H9 (cell line): ENCODE measurements around the gene TUBB6. TPM values are rescaled to one million over a fixed set of nuclear protein-coding genes. Genes with fewer than 3 reads are reported as not detected.

ENCODE experiments used
- DNase-seq: peaks from one replicate; pipeline ENCODE4 v3.0.0-alpha.2; 2017
- H2AFZ ChIP-seq: one replicate; pipeline ENCODE4 v1.6.1; 2013; ENCODE audit warnings: mild to moderate bottlenecking, low read length, control low read depth, moderate library complexity
- H2AK5ac ChIP-seq: 2 replicates; pipeline ENCODE4 v1.6.1; 2013; ENCODE audit warnings: low read length, control low read depth, mixed read lengths; ENCODE audit not compliant: insufficient read length
- H2BK120ac ChIP-seq: one replicate; pipeline ENCODE4 v1.6.1; 2013; ENCODE audit warnings: low read depth, mild to moderate bottlenecking, low read length, control low read depth, inconsistent platforms; ENCODE audit not compliant: poor library complexity, severe bottlenecking
- H2BK12ac ChIP-seq: 2 replicates; pipeline ENCODE4 v1.6.1; 2013; ENCODE audit warnings: low read length, control low read depth, mixed read lengths, low read depth; ENCODE audit not compliant: insufficient read length
- H2BK15ac ChIP-seq: 2 replicates; pipeline ENCODE4 v1.6.1; 2013; ENCODE audit warnings: low read depth, low read length, control low read depth
- H2BK20ac ChIP-seq: one replicate; pipeline ENCODE4 v1.6.1; 2013; ENCODE audit warnings: low read depth, mild to moderate bottlenecking, low read length, control low read depth, inconsistent platforms; ENCODE audit not compliant: poor library complexity, severe bottlenecking
- H2BK5ac ChIP-seq: 2 replicates; pipeline ENCODE4 v1.6.1; 2013; ENCODE audit warnings: low read length, control low read depth, mixed read lengths; ENCODE audit not compliant: insufficient read length
- H3K14ac ChIP-seq: 2 replicates; pipeline ENCODE4 v1.6.1; 2013; ENCODE audit warnings: low read length, control low read depth; ENCODE audit not compliant: insufficient read depth
- H3K18ac ChIP-seq: 2 replicates; pipeline ENCODE4 v1.6.1; 2013; ENCODE audit warnings: low read depth, mild to moderate bottlenecking, mixed read lengths, low read length, control low read depth; ENCODE audit not compliant: insufficient read length
- H3K23ac ChIP-seq: 2 replicates; pipeline ENCODE4 v1.6.1; 2013; ENCODE audit warnings: low read length, control low read depth, mixed read lengths, low read depth; ENCODE audit not compliant: insufficient read length
- H3K23me2 ChIP-seq: 2 replicates; pipeline ENCODE4 v1.6.1; 2013; ENCODE audit warnings: low read depth, mild to moderate bottlenecking, mixed read lengths, low read length, control low read depth; ENCODE audit not compliant: insufficient read length, poor library complexity, severe bottlenecking
- H3K27ac ChIP-seq: 2 replicates; pipeline ENCODE4 v1.5.1; 2013; ENCODE audit warnings: low read length, control low read depth, mixed read lengths, low read depth; ENCODE audit not compliant: insufficient read length
- H3K27me3 ChIP-seq: 2 replicates; pipeline ENCODE4 v1.6.1; 2013; ENCODE audit warnings: low read length, control low read depth, inconsistent platforms; ENCODE audit not compliant: insufficient read depth
- H3K4ac ChIP-seq: 2 replicates; pipeline ENCODE4 v1.6.1; 2013; ENCODE audit warnings: low read depth, mild to moderate bottlenecking, control low read depth, inconsistent platforms, low read length, moderate library complexity
- H3K4me1 ChIP-seq: 2 replicates; pipeline ENCODE4 v1.6.1; 2013; ENCODE audit warnings: low read length, control low read depth, inconsistent platforms; ENCODE audit not compliant: insufficient read depth
- H3K4me2 ChIP-seq: 2 replicates; pipeline ENCODE4 v1.6.1; 2013; ENCODE audit warnings: low read length, control low read depth, mixed read lengths; ENCODE audit not compliant: insufficient read length, insufficient read depth
- H3K56ac ChIP-seq: 2 replicates; pipeline ENCODE4 v1.6.1; 2013; ENCODE audit warnings: low read depth, mild to moderate bottlenecking, mixed read lengths, low read length, control low read depth; ENCODE audit not compliant: insufficient read length
- H3K79me1 ChIP-seq: 2 replicates; pipeline ENCODE4 v1.6.1; 2013; ENCODE audit warnings: low read depth, mild to moderate bottlenecking, moderate library complexity, low read length, control low read depth, inconsistent platforms; ENCODE audit not compliant: insufficient read depth, poor library complexity, severe bottlenecking
- H3K79me2 ChIP-seq: 2 replicates; pipeline ENCODE4 v1.6.1; 2013; ENCODE audit warnings: low read length, control low read depth, inconsistent platforms; ENCODE audit not compliant: insufficient read depth
- H3K9ac ChIP-seq: 2 replicates; pipeline ENCODE4 v1.6.1; 2013; ENCODE audit warnings: low read length, control low read depth, mixed read lengths; ENCODE audit not compliant: insufficient read length; ENCODE audit errors: extremely low read depth
- H3K9me3 ChIP-seq: one replicate; pipeline ENCODE4 v1.6.1; 2013; ENCODE audit warnings: low read depth, low read length, inconsistent platforms; ENCODE audit not compliant: control insufficient read depth
- H3T11ph ChIP-seq: one replicate; pipeline ENCODE4 v1.6.1; 2013; ENCODE audit warnings: mild to moderate bottlenecking, low read length, control low read depth, inconsistent platforms
- H4K20me1 ChIP-seq: one replicate; pipeline ENCODE4 v1.6.1; 2013; ENCODE audit not compliant: control insufficient read depth, insufficient read length, insufficient read depth
- H4K5ac ChIP-seq: 2 replicates; pipeline ENCODE4 v1.6.1; 2013; ENCODE audit warnings: low read depth, mild to moderate bottlenecking, mixed read lengths, low read length, control low read depth; ENCODE audit not compliant: insufficient read length
- H4K8ac ChIP-seq: replicated peaks from 2 replicates; pipeline ENCODE4 v1.6.1; 2013; ENCODE audit warnings: low read length, control low read depth, mixed read lengths, low read depth; ENCODE audit not compliant: insufficient read length
- H4K91ac ChIP-seq: 2 replicates; pipeline ENCODE4 v1.6.1; 2013; ENCODE audit warnings: low read depth, mild to moderate bottlenecking, moderate library complexity, mixed read lengths, low read length, control low read depth; ENCODE audit not compliant: insufficient read length
- H3K27ac Mint-ChIP-seq, 3 experiments: 2 replicates in 2 of 3; 3 replicates in 1 of 3; pipeline ENCODE4 v1.8.0; 2020 to 2021; ENCODE audit warnings: mixed read lengths in 3 of 3, mild to moderate bottlenecking in 1 of 3, moderate library complexity in 1 of 3
- H3K27me3 Mint-ChIP-seq: 2 replicates; pipeline ENCODE4 v1.8.0; 2021; ENCODE audit warnings: low read depth, mild to moderate bottlenecking, moderate library complexity, mixed read lengths
- H3K36me3 Mint-ChIP-seq, 3 experiments: 2 replicates in 2 of 3; 3 replicates in 1 of 3; pipeline ENCODE4 v1.8.0; 2020 to 2021; ENCODE audit warnings: low read depth in 3 of 3, mixed read lengths in 3 of 3; ENCODE audit not compliant: insufficient read depth in 1 of 3
- H3K4me1 Mint-ChIP-seq, 2 experiments: 2 replicates each; pipeline ENCODE4 v1.8.0; 2020; ENCODE audit warnings: mixed read lengths in 2 of 2
- H3K4me3 Mint-ChIP-seq, 2 experiments: 2 replicates in 1 of 2; 3 replicates in 1 of 2; pipeline ENCODE4 v1.8.0; 2020 to 2021; ENCODE audit warnings: mild to moderate bottlenecking in 2 of 2, mixed read lengths in 2 of 2, moderate library complexity in 1 of 2
- H3K9me3 Mint-ChIP-seq, 2 experiments: 2 replicates in 1 of 2; 3 replicates in 1 of 2; pipeline ENCODE4 v1.8.0; 2020; ENCODE audit warnings: mild to moderate bottlenecking in 2 of 2, mixed read lengths in 2 of 2, moderate library complexity in 1 of 2
- CTCF ChIP-seq: fragments of 200-600 bp; sonication (generic); conservative IDR thresholded peaks from 3 replicates; pipeline ENCODE4 v1.8.0; 2021; ENCODE audit warnings: antibody characterized with exemption, mild to moderate bottlenecking
- WGBS: extraction: QIAGEN DNeasy Blood & Tissue Kit; methylation state at CpG from one replicate; pipeline ENCODE4 v1.1.7; 2013; ENCODE audit warnings: missing lambda C conversion rate, low lambda C conversion rate, mixed read lengths; ENCODE audit not compliant: insufficient read length; ENCODE audit errors: extremely low coverage; 5-methylcytosine and 5-hydroxymethylcytosine counted together
- total RNA-seq: library from RNA; stranded (reverse); gene quantifications from 2 replicates; pipeline ENCODE4 v1.2.1, GENCODE V29; 2021

The TUBB6 gene
- total RNA-seq, 1 experiment from 2014 or later = 134 TPM

- Histone ChIP-seq H3K23ac (no peak overlapping the region), H3K9me3 (no peaks in the 10 kb centered on the region), H3K27ac (no peak overlapping the region), H2BK20ac (no peak overlapping the region), H3K4me1 (no peaks in the 10 kb centered on the region), H2BK120ac (no peak overlapping the region), H3K14ac (no peak overlapping the region), H3K4ac (no peak overlapping the region), H4K91ac (no peak overlapping the region), H3K4me2 (no peak overlapping the region), H3T11ph (no peak overlapping the region), H4K8ac (no peak overlapping the region), H3K56ac (no peak overlapping the region), H3K23me2 (peaks cover 13% of the 10 kb centered on the region), H2AK5ac (no peak overlapping the region), H2BK15ac (no peak overlapping the region), H3K9ac (no peak overlapping the region), H3K79me2 (no peaks in the 10 kb centered on the region), H3K79me1 (no peaks in the 10 kb centered on the region), H2BK5ac (no peak overlapping the region), H2AFZ (no peak overlapping the region), H4K20me1 (no peaks in the 10 kb centered on the region), H4K5ac (no peak overlapping the region), H3K27me3 (no peaks in the 10 kb centered on the region; the same call in 1 of the 2 replicates), H2BK12ac (no peak overlapping the region), H3K18ac (no peak overlapping the region)
- Mint-ChIP-seq H3K4me1 (peaks cover 26 to 29% of the 10 kb centered on the region in 2 experiments), H3K9me3 (no peaks in the 10 kb centered on the region), H3K27me3 (peaks cover 41% of the 10 kb centered on the region), H3K36me3 (no peaks in the 10 kb centered on the region; a peak in 1 of 7 replicates), H3K27ac (no peak overlapping the region), H3K4me3 (no peak overlapping the region)
- TF ChIP-seq CTCF = peak; percentile 71
- DNase-seq = no peak
- no CpG with 5 or more reads among the region's 6 CpGs for WGBS
Observed at GRCh38 chr18:12283256-12283655, 24.8 kb upstream of the TUBB6 start.
